Parathyroid adenoma (tissue), 2 donors: ENCODE measurements around the gene GSK3A.

Source experiments
- H2AFZ ChIP-seq: fragments of 300-600 bp; sonication (generic); one replicate; pipeline ENCODE4 v1.7.0; 2017; ENCODE audit warnings: antibody characterized with exemption, mild to moderate bottlenecking
- H3K27ac ChIP-seq: fragments of 300-600 bp; sonication (generic); one replicate; pipeline ENCODE4 v1.7.0; 2017
- H3K27me3 ChIP-seq: fragments of 300-600 bp; sonication (generic); one replicate; pipeline ENCODE4 v1.7.0; 2017; ENCODE audit warnings: low read length; ENCODE audit not compliant: control insufficient read depth, insufficient read depth
- H3K36me3 ChIP-seq: fragments of 300-600 bp; sonication (generic); one replicate; pipeline ENCODE4 v1.7.0; 2017; ENCODE audit warnings: low read length; ENCODE audit not compliant: control insufficient read depth, insufficient read depth
- H3K4me1 ChIP-seq: fragments of 300-600 bp; sonication (generic); one replicate; pipeline ENCODE4 v1.7.0; 2017; ENCODE audit warnings: control low read depth
- H3K4me2 ChIP-seq: fragments of 300-600 bp; sonication (generic); one replicate; pipeline ENCODE4 v1.7.0; 2017; ENCODE audit warnings: low read length
- H3K4me3 ChIP-seq: fragments of 300-600 bp; sonication (generic); one replicate; pipeline ENCODE4 v1.7.0; 2017; ENCODE audit warnings: low read depth, low read length
- H3K79me2 ChIP-seq: fragments of 300-600 bp; sonication (generic); one replicate; pipeline ENCODE4 v1.7.0; 2017; ENCODE audit warnings: control low read depth
- H3K9ac ChIP-seq: fragments of 300-600 bp; sonication (generic); one replicate; pipeline ENCODE4 v1.7.0; 2017; ENCODE audit warnings: mild to moderate bottlenecking
- H3K9me3 ChIP-seq: fragments of 300-600 bp; sonication (generic); one replicate; pipeline ENCODE4 v1.7.0; 2017; ENCODE audit warnings: low read length; ENCODE audit not compliant: control insufficient read depth
- CTCF ChIP-seq: fragments of 300-600 bp; sonication (generic); IDR thresholded peaks from one replicate; pipeline ENCODE4 v1.7.0; 2017; ENCODE audit warnings: antibody characterized with exemption, mild to moderate bottlenecking
- donor health status: primary hyperparathyroidism.

Gene GSK3A

GRCh38 chr19:42242512-42243409, at the start of gene GSK3A:
TSS of gene GSK3A (minus strand) at chr19:42242602. CDS start at chr19:42242465, 137 bp downstream.
- H3K4me1 ChIP-seq = peaks cover 6% of the 10 kb centered on the region
- TF ChIP-seq CTCF = no peak
- H3K9ac ChIP-seq = peak within 1 kb of the TSS; percentile 68
- no peaks in the 10 kb centered on the region for H3K9me3 ChIP-seq
- H2AFZ ChIP-seq = peak within 1 kb of the TSS; percentile 80
- peak within 1 kb of the TSS; percentile 87 for H3K27ac ChIP-seq
- no peaks in the 10 kb centered on the region for H3K36me3 ChIP-seq
- H3K4me2 ChIP-seq = peak within 1 kb of the TSS; percentile 80
- no peaks in the 10 kb centered on the region for H3K27me3 ChIP-seq
- peaks cover 31% of the 10 kb centered on the region for H3K79me2 ChIP-seq
- H3K4me3 ChIP-seq = peak within 1 kb of the TSS; percentile 74

GRCh38 chr19:42291435-42291810, 49.0 kb upstream of the GSK3A start:
- no peak overlapping the region for H3K27ac ChIP-seq
- TF ChIP-seq CTCF = no peak
- H3K9ac ChIP-seq = no peak overlapping the region
- H3K4me1 ChIP-seq = peaks cover 3% of the 10 kb centered on the region
- no peak overlapping the region for H2AFZ ChIP-seq
- H3K9me3 ChIP-seq = no peaks in the 10 kb centered on the region
- H3K79me2 ChIP-seq = no peaks in the 10 kb centered on the region
- no peak overlapping the region for H3K4me3 ChIP-seq
- H3K4me2 ChIP-seq = no peak overlapping the region
- H3K36me3 ChIP-seq = no peaks in the 10 kb centered on the region
- H3K27me3 ChIP-seq = no peaks in the 10 kb centered on the region

DNA sequence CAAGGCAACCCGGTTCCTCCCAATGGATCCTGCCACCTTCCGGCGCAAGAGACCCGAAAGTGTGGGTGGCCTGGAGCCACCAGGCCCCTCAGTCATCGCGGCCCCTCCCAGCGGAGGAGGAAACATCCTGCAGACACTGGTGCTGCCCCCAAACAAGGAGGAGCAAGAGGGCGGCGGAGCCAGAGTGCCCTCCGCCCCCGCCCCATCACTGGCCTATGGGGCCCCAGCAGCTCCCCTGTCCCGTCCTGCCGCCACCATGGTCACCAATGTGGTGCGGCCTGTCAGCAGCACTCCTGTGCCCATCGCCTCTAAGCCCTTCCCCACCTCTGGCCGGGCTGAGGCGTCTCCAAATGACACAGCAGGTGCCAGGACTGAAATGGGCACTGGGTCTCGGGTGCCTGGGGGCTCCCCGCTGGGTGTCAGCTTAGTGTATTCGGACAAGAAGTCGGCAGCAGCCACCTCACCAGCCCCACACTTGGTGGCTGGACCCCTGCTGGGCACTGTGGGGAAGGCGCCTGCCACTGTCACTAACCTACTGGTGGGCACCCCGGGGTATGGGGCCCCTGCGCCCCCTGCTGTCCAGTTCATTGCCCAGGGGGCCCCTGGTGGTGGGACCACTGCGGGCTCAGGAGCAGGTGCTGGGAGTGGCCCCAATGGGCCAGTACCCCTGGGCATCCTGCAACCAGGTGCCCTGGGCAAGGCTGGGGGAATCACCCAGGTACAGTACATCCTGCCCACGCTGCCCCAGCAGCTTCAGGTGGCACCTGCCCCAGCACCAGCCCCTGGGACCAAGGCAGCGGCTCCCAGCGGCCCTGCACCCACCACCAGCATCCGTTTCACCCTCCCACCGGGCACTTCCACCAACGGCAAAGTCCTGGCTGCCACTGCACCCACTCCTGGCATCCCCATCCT, 48.4 kb upstream of the GSK3A start:
- Histone ChIP-seq H3K4me3 (no peak overlapping the region), H3K4me2 (no peak overlapping the region), H3K9me3 (no peaks in the 10 kb centered on the region), H3K79me2 (no peaks in the 10 kb centered on the region), H3K27me3 (no peaks in the 10 kb centered on the region), H3K27ac (no peak overlapping the region), H3K4me1 (peaks cover 9% of the 10 kb centered on the region), H3K36me3 (no peaks in the 10 kb centered on the region), H2AFZ (no peak overlapping the region), H3K9ac (no peak overlapping the region)
- TF ChIP-seq CTCF = peak; percentile 48

- Histone ChIP-seq H3K9me3 (no peaks in the 10 kb centered on the region), H3K9ac (no peak overlapping the region), H3K4me3 (no peak overlapping the region), H3K79me2 (no peaks in the 10 kb centered on the region), H3K4me2 (no peak overlapping the region), H3K27ac (no peak overlapping the region), H3K27me3 (no peaks in the 10 kb centered on the region), H3K4me1 (peaks cover 14% of the 10 kb centered on the region), H2AFZ (no peak overlapping the region), H3K36me3 (no peaks in the 10 kb centered on the region)
- no peak for TF ChIP-seq CTCF
Measured at GRCh38 chr19:42290136-42290522, 47.7 kb upstream of the GSK3A start.
